BE2C (cell line): ENCODE measurements around the gene ZC3HAV1. TPM values are rescaled to one million over a fixed set of nuclear protein-coding genes. Genes with fewer than 3 reads are reported as not detected.

Experiments used
- DNase-seq: peaks from one replicate; pipeline ENCODE4 v3.0.0-alpha.2; 2020
- H3K27me3 ChIP-seq: fragments of 250-450 bp; sonication (Bioruptor Pico); 2 replicates; pipeline ENCODE4 v1.5.1; 2020; ENCODE audit warnings: mild to moderate bottlenecking
- H3K36me3 ChIP-seq: fragments of 250-450 bp; sonication (Bioruptor Pico); 2 replicates; pipeline ENCODE4 v1.5.1; 2020; ENCODE audit warnings: mild to moderate bottlenecking
- H3K4me1 ChIP-seq: fragments of 250-450 bp; sonication (Bioruptor Pico); 2 replicates; pipeline ENCODE4 v1.5.1; 2020
- H3K4me3 ChIP-seq: 2 replicates; pipeline ENCODE4 v1.5.1; 2011; ENCODE audit warnings: low read depth, low read length
- H3K9me3 ChIP-seq: fragments of 250-450 bp; sonication (Bioruptor Pico); 2 replicates; pipeline ENCODE4 v1.5.1; 2020
- CTCF ChIP-seq: IDR thresholded peaks from 2 replicates; pipeline ENCODE4 v1.5.1; 2012; ENCODE audit warnings: mild to moderate bottlenecking, low read depth, low read length
- polyA plus RNA-seq: library from polyadenylated mRNA; unstranded; fragments of >200 nt; gene quantifications from one replicate; pipeline ENCODE4 v1.2.1, GENCODE V29; 2012; ENCODE audit warnings: low read depth, missing spikeins; ENCODE audit not compliant: insufficient read length, insufficient read depth

The ZC3HAV1 gene
- 7.0 TPM for polyA plus RNA-seq

- no peak for TF ChIP-seq CTCF
- peak; percentile 72 for DNase-seq
- no peaks in the 10 kb centered on the region for H3K4me1 ChIP-seq
- H3K9me3 ChIP-seq: no peaks in the 10 kb centered on the region
- no peaks in the 10 kb centered on the region for H3K27me3 ChIP-seq
- peak within 1 kb of the TSS; percentile 95 for H3K4me3 ChIP-seq
- H3K36me3 ChIP-seq: peaks cover 3% of the 10 kb centered on the region; the same call in 1 of the 2 replicates
Measured at GRCh38 chr7:139109188-139109982, at the start of gene ZC3HAV1. ZC3HAV1 (minus strand) TSS chr7:139109720; CDS start chr7:139109331, 389 bp downstream.

DNA sequence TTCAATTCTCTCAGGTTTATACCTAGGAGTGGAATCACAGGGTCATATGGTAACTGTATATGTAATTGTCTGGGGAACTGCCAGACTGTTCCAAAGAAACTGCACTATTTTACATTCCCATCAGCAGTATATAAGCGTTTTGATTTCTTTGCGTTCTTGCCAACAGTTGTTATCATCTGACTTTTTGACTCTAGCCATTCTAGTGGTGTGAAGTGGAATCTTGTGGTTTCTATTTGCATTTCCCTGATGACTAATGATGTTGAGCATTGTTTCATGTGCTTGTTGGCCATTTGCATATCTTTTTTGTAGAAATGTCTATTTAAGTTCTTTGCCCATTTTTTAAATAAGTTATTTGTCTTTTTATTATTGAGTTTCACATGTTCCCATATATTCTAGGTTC, 44.3 kb upstream of the ZC3HAV1 start:
- no peak for DNase-seq
- Histone ChIP-seq H3K4me1 (peaks cover 4% of the 10 kb centered on the region), H3K27me3 (no peaks in the 10 kb centered on the region)

GRCh38 chr7:139152149-139152548, 42.6 kb upstream of the ZC3HAV1 start:
- H3K4me1 ChIP-seq: peaks cover 4% of the 10 kb centered on the region
- no peak for DNase-seq
- H3K4me3 ChIP-seq: no peak overlapping the region
- no peaks in the 10 kb centered on the region for H3K27me3 ChIP-seq
- no peaks in the 10 kb centered on the region; the same call in 1 of the 2 replicates for H3K36me3 ChIP-seq
- H3K9me3 ChIP-seq: no peaks in the 10 kb centered on the region
- no peak for TF ChIP-seq CTCF

More for the DNA sequence above, 44.3 kb upstream of the ZC3HAV1 start:
- no peak for TF ChIP-seq CTCF
- Histone ChIP-seq H3K4me3 (no peak overlapping the region), H3K9me3 (no peaks in the 10 kb centered on the region), H3K36me3 (0 out of 2 replicates have a peak, but pooled peaks cover under 1% of the 10 kb centered on the region)

DNA sequence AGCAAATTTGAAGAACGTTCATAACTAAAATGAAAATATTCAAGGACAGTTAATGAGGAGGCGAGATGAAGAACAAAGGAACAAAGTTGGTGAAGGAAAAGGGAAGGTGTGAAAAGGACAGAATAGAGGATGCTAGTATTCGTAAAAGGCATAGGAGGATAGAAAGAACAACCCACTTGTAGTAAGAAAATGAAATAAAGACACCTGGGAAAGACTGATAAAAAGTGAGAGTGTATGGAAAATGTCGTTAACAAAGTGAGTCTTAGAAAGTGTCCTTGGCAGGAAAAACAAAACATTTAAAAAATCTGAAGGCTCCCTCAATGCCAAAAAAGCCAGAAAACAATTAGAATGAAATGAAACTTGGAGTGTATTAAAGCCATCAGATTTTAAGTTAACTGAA, 29.6 kb upstream of the ZC3HAV1 start:
- H3K9me3 ChIP-seq: no peaks in the 10 kb centered on the region
- TF ChIP-seq CTCF: no peak
- no peak for DNase-seq
- H3K4me3 ChIP-seq: no peak overlapping the region
- no peaks in the 10 kb centered on the region for H3K27me3 ChIP-seq
- no peaks in the 10 kb centered on the region for H3K4me1 ChIP-seq
- no peaks in the 10 kb centered on the region; the same call in 1 of the 2 replicates for H3K36me3 ChIP-seq

GRCh38 chr7:139133335-139134139, 24.0 kb upstream of the ZC3HAV1 start:
- peak; percentile 89 for DNase-seq
- TF ChIP-seq CTCF: no peak
- Histone ChIP-seq H3K9me3 (no peaks in the 10 kb centered on the region), H3K36me3 (no peaks in the 10 kb centered on the region), H3K4me1 (no peaks in the 10 kb centered on the region), H3K4me3 (peak overlapping the region; percentile 88), H3K27me3 (peaks cover 1% of the 10 kb centered on the region; the same call in 1 of the 2 replicates)

- no peaks in the 10 kb centered on the region for H3K4me1 ChIP-seq
- H3K9me3 ChIP-seq: no peaks in the 10 kb centered on the region
- no peak for TF ChIP-seq CTCF
- no peak for DNase-seq
- H3K27me3 ChIP-seq: peaks cover 5% of the 10 kb centered on the region; the same call in 1 of the 2 replicates
- peak overlapping the region; percentile 88 for H3K4me3 ChIP-seq
- H3K36me3 ChIP-seq: no peaks in the 10 kb centered on the region
Measured at GRCh38 chr7:139132887-139133286, 23.4 kb upstream of the ZC3HAV1 start.
